22Rv1 (cell line): ENCODE data around the gene KCNK7.

Experiments used
- CTCF ChIP-seq: fragments of 450-650 bp; IDR thresholded peaks from 2 replicates; pipeline ENCODE4 v1.5.1; 2017; ENCODE audit warnings: mild to moderate bottlenecking
- ZFX ChIP-seq: fragments of 450-650 bp; IDR thresholded peaks from 2 replicates; pipeline ENCODE4 v1.6.1; 2017; ENCODE audit warnings: antibody characterized with exemption, borderline replicate concordance

GRCh38 chr11:65553301-65554001, 42.1 kb downstream of the KCNK7 start:
- no peak for TF ChIP-seq CTCF
- TF ChIP-seq ZFX: no peak
